Skeletal muscle tissue (tissue), 4 donors: Measurements from ENCODE around the gene DMXL1. TPM values are rescaled to one million over a fixed set of nuclear protein-coding genes. Genes with fewer than 3 reads are reported as not detected.

Experiments used
- H3K27ac ChIP-seq: one replicate; pipeline ENCODE4 v1.7.0; 2013; ENCODE audit warnings: mild to moderate bottlenecking, low read depth, low read length, inconsistent platforms
- H3K27me3 ChIP-seq, 3 donors: one replicate each; pipeline ENCODE4 v1.7.0; 2013; ENCODE audit warnings: low read length in 3 of 3; ENCODE audit not compliant: control insufficient read depth in 3 of 3, insufficient read depth in 3 of 3
- H3K36me3 ChIP-seq, 3 donors: one replicate each; pipeline ENCODE4 v1.7.0; 2013; ENCODE audit warnings: low read length in 3 of 3; ENCODE audit not compliant: control insufficient read depth in 3 of 3, insufficient read depth in 3 of 3
- H3K4me1 ChIP-seq, 3 donors: one replicate each; pipeline ENCODE4 v1.7.0; 2013; ENCODE audit warnings: low read length in 3 of 3, mild to moderate bottlenecking in 3 of 3; ENCODE audit not compliant: control insufficient read depth in 3 of 3, insufficient read depth in 3 of 3
- H3K4me3 ChIP-seq, 3 donors: one replicate each; pipeline ENCODE4 v1.7.0; 2013; ENCODE audit warnings: low read length in 3 of 3
- H3K9ac ChIP-seq, 3 donors: one replicate each; pipeline ENCODE4 v1.7.0; 2013; ENCODE audit warnings: low read length in 3 of 3, mild to moderate bottlenecking in 3 of 3, moderate library complexity in 2 of 3, low read depth in 1 of 3
- H3K9me3 ChIP-seq, 3 donors: one replicate each; pipeline ENCODE4 v1.7.0; 2013; ENCODE audit warnings: low read length in 3 of 3; ENCODE audit not compliant: control insufficient read depth in 3 of 3
- total RNA-seq: library from RNA; depleted of rRNA; stranded (reverse); fragments of >200 nt; gene quantifications from one replicate; pipeline ENCODE4 v1.2.3, GENCODE V29; 2014
- donor health status: Osteomylitis.

DMXL1 gene
- total RNA-seq, 1 donor from 2014 or later, result 61.1 TPM

DNA sequence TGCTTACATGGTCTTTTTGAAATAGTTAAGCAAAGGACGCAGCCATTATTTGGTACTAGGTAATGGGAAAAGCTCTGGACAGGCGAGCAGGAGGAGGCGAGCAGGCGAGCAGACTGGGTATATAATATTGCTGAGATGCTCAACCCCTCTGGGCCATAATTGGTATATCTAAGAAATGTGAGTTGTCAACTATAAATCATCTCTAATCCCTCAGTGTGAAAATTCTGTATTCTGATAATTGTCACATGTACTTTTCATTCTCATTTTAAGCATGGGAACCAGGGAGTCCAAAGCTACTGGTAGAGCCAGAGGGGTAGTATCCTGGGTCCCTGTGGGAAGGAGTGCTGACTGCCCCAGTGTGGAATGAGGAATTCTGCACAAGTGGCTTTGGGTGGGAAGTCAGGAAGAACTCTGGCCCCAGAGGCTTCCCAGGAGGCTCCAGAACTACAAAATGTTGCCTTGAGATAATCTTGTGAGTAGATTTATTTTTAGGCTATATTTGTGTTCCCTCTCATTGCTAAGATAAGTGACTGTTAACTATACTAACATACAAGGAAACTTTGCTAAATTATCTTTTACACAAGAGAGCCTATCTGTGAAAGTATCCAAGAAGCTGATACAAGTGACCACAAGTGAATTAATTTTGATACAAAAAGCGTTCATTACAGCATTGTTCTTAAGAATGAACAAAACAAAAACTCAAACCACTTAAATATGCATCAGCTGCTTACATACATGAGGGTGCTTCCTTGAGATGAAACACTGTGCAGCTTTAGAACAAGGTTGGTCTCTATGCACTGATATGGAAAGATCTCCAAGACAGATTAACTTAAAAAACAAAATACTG is 214.4 kb downstream of the DMXL1 start:
- Histone ChIP-seq H3K4me3 (no peak overlapping the region), H3K9me3 (no peaks in the 10 kb centered on the region), H3K36me3 (no peaks in the 10 kb centered on the region), H3K9ac (no peak overlapping the region), H3K27me3 (no peaks in the 10 kb centered on the region), H3K4me1 (peaks cover 0 to 5% (median 2%) of the 10 kb centered on the region in 3 donors), H3K27ac (no peak overlapping the region)

DNA sequence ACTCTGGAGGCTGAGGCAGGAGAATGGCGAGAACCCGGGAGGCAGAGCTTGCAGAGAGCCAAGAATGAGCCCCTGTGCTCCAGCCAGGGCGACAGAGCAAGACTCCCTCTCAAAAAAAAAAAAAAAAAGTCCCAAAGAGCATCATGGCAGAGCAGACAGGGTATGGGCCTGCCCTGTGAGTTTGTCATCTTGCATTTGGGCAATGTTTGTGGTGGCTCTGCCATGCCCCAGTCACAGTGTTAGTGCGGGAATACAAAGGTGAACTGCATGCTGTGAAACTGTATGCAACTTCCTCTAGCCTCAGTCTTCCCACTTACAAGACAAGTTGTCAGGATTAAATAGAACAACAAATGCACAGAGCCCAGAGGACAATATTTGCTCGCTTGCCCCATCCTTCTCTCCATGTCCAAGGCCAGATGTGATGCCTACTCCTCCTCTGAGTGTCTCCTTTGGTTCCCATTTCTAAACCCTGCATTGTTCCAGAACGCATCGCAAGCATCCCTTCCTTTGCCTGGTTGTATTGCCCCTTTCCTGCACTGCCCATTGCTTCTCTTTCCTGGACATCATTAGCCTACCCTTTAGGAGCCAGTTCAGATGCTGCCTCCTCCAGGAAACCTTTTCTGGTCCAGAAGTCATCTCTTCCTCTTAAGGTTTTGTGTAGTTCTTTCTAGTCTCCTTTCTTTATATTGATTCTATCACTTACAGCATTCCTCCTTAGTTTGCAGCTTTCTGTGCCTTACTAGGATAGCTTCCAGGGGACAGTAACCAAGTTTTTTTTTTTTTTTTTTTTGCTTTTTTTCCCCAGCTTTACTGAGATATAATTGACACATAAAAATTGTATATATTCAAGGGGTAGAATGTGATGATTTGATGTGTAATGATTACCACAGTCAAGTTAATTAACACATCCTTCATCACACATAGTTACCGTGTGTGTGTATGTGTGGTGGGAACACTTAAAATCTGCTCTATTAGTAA is 215.9 kb downstream of the DMXL1 start:
- H3K4me1 ChIP-seq, result peaks cover 0 to 5% (median 2%) of the 10 kb centered on the region in 3 donors
- H3K27me3 ChIP-seq, result no peaks in the 10 kb centered on the region
- H3K36me3 ChIP-seq, result no peaks in the 10 kb centered on the region
- no peak overlapping the region for H3K27ac ChIP-seq
- no peak overlapping the region for H3K4me3 ChIP-seq
- no peaks in the 10 kb centered on the region for H3K9me3 ChIP-seq
- no peak overlapping the region for H3K9ac ChIP-seq

DNA sequence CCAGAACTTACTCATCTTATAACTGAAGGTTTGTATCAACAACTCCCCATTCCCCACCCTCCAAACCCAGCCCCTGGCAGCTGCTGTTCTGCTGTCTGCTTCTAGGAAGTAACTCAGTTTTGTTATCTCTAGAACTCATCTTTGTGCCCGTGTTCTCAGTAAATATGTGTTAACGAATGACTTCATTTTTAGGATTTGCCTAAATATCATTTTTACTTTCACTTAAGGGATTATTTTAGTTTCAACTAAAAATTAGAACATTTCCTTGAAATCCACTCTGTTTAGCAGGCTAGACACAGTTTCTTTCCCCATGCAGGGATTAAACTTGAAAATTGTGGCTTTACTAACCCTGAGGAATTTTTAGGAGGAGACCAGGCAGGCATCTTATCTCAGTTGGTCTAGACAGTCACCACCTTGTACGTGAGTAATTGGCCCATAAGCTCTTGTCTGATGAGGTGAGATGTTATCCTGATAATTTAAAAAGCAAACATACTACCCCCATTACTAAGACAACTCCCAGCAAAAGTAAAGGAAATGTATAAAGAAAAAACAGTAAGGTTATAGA is 216.7 kb downstream of the DMXL1 start:
- no peaks in the 10 kb centered on the region for H3K9me3 ChIP-seq
- no peaks in the 10 kb centered on the region for H3K27me3 ChIP-seq
- no peak overlapping the region for H3K9ac ChIP-seq
- H3K36me3 ChIP-seq, result no peaks in the 10 kb centered on the region
- H3K4me3 ChIP-seq, result no peak overlapping the region
- no peak overlapping the region for H3K27ac ChIP-seq
- peaks cover 0 to 5% (median 2%) of the 10 kb centered on the region in 3 donors for H3K4me1 ChIP-seq

DNA sequence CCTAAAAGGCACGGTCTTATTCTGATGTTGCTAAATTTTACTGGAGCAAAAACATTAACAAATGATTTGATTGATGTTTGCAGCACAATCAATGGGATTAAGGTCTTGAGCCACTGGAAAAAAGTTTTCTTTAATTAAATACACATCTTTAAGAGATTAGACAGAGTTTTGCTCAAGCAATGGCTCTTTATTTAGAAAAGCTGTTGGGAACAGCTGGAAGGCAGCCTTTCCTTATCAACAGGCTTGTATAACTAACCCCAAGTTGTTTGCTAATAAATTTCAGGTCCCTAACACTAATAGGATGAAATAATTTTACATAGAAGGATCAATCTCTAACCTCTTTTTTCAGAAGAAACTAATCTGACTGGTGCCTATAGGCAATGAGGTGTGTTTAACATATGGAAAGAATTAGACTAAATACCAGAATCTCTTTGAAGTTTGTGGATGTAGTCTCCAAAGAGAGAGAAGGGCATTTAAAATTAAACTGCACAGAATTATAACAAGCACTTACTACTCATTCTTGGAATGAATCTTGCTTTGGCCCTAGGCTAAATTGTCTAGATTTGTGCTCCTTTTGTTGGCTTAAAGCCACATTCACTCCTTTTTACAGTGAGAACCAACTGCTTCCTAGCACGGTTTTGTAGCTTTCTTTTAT is 217.6 kb downstream of the DMXL1 start:
- peaks cover 0 to 5% (median 2%) of the 10 kb centered on the region in 3 donors for H3K4me1 ChIP-seq
- H3K9ac ChIP-seq, result no peak overlapping the region
- no peak overlapping the region for H3K27ac ChIP-seq
- no peaks in the 10 kb centered on the region for H3K36me3 ChIP-seq
- no peaks in the 10 kb centered on the region for H3K9me3 ChIP-seq
- H3K27me3 ChIP-seq, result no peaks in the 10 kb centered on the region
- no peak overlapping the region for H3K4me3 ChIP-seq

DNA sequence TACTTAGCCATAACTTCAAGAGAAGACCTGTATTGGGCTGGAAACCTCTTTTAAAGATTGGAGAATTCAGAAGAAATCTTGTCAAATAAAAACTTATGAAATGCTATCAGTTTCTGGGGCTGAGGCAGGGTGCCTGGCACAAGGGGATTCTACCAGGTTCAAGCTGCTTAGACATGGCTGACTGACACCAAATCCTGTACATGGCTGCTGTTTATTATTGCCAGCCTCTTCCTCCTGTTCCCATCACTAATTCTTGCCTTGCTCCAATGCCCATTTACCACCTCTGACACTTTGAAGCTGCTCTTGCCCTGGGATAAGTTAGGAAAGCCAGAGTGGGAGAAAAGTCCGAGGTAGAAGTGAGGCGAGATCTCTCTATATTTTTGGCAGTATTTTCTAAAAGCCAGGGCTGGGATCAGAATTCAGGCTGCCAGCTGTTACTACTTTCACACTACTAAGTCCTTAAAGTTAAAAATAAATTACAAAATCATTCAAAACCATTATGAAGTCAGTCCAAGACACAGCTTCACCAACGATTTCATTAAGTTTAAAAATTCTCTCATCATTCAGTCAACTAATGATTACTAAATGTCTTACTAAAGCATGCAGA is 218.7 kb downstream of the DMXL1 start:
- no peak overlapping the region for H3K4me3 ChIP-seq
- no peak overlapping the region for H3K27ac ChIP-seq
- no peaks in the 10 kb centered on the region for H3K9me3 ChIP-seq
- peaks cover 0 to 5% (median 2%) of the 10 kb centered on the region in 3 donors for H3K4me1 ChIP-seq
- H3K27me3 ChIP-seq, result no peaks in the 10 kb centered on the region
- no peak overlapping the region for H3K9ac ChIP-seq
- H3K36me3 ChIP-seq, result no peaks in the 10 kb centered on the region

DNA sequence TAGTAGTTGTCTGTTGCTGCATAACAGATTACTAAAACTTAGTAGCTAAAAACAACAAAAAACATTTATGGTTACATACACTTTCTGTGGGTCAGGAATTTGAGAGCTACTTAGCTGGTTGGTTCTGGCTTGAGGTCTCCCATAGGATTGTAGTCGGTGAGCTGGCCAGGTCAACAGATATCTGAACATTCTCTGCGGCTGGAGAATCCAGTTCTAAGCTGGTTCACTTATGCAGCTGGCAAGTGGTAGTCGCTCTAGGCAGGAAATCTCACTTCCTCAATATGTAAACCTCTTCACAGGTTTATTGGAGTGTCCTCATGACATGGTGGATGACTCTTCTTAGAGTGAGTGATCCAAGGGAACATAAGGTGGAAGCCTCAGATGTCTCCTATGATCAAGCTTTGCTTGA is 219.3 kb downstream of the DMXL1 start:
- Histone ChIP-seq H3K9ac (no peak overlapping the region), H3K36me3 (no peaks in the 10 kb centered on the region), H3K4me3 (no peak overlapping the region), H3K27ac (no peak overlapping the region), H3K4me1 (peaks cover 0 to 5% (median 2%) of the 10 kb centered on the region in 3 donors), H3K27me3 (no peaks in the 10 kb centered on the region), H3K9me3 (no peaks in the 10 kb centered on the region)

DNA sequence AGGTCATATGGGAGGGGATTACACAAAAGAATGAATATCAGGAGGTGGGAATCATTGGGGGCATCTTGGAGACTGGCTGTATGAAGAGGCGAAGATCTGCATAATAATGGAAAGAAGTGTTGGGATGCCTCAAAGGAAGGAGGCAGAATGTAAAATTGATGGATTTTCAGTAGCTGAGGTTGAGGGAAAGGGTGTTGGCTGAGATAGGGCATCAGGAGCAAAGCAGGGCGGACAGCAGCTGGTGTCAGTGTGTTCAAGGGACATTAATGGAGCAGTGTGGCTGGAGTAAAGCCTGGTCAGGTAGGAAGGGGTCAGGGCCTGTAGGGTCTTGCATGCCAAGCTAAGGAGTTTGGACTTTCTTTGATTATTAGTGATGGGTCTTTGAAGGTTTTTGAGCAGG is 219.7 kb downstream of the DMXL1 start:
- no peak overlapping the region for H3K9ac ChIP-seq
- no peaks in the 10 kb centered on the region for H3K9me3 ChIP-seq
- peaks cover 0 to 5% (median 2%) of the 10 kb centered on the region in 3 donors for H3K4me1 ChIP-seq
- no peak overlapping the region for H3K27ac ChIP-seq
- no peaks in the 10 kb centered on the region for H3K36me3 ChIP-seq
- no peak overlapping the region for H3K4me3 ChIP-seq
- no peaks in the 10 kb centered on the region for H3K27me3 ChIP-seq

DNA sequence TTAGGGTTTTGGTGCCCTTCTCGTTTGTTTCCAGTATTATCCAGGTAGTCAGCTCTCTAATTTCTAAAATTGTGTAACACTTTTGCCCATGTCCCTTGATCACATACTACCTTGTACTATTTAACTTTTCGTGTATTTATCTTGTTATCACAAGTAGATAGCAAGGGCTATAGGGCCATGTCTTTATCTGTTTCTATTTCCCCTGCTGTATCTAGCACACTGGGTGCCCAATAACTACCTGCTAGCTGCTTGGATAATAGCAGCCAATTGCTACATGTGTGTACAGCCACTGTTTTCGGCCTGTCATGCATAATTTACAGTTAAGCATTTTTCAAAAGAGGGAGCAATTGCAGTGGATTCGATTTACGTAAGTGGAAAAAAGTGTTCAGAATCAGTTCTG is 220.2 kb downstream of the DMXL1 start:
- H3K4me1 ChIP-seq, result peaks cover 0 to 5% (median 2%) of the 10 kb centered on the region in 3 donors
- H3K4me3 ChIP-seq, result no peak overlapping the region
- no peak overlapping the region for H3K27ac ChIP-seq
- H3K27me3 ChIP-seq, result no peaks in the 10 kb centered on the region
- H3K36me3 ChIP-seq, result no peaks in the 10 kb centered on the region
- no peak overlapping the region for H3K9ac ChIP-seq
- H3K9me3 ChIP-seq, result no peaks in the 10 kb centered on the region

DNA sequence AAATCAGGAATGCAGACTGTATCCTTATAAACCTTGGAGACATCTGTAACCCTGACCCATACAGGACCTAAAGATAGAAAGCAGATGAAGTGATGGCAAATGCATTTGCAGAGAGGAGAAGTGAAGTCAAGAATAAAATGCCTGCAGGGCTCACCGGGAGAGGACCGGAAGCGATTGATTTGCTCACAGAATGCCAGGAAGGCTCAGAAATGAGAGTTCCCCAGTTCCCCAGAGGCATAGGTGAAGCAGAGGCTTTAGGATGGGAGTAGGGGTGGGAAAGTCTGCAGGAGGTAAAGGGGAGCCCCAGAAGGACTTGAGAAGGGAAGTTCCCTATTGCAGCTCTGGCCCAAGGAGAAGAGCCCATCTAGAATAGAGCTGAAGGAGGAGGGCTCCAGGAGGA is 221.0 kb downstream of the DMXL1 start:
- H3K4me3 ChIP-seq, result no peak overlapping the region
- no peaks in the 10 kb centered on the region for H3K27me3 ChIP-seq
- no peak overlapping the region for H3K9ac ChIP-seq
- H3K9me3 ChIP-seq, result no peaks in the 10 kb centered on the region
- H3K4me1 ChIP-seq, result peaks cover 0 to 2% (median under 1%) of the 10 kb centered on the region in 3 donors
- no peaks in the 10 kb centered on the region for H3K36me3 ChIP-seq
- H3K27ac ChIP-seq, result no peak overlapping the region
